K562 (cell line): ENCODE measurements around the gene RPS27. TPM values are rescaled to one million over a fixed set of nuclear protein-coding genes. Genes with fewer than 3 reads are reported as not detected.

ENCODE experiments used
- CXXC5 ChIP-seq: fragments of 250-450 bp; sonication (Bioruptor Pico); IDR thresholded peaks from 2 replicates; pipeline ENCODE4 v1.8.0; 2022; ENCODE audit warnings: inconsistent platforms, mild to moderate bottlenecking, moderate library complexity
- ELF4 ChIP-seq: fragments of 450-650 bp; formaldehyde crosslinking; IDR thresholded peaks from 2 replicates; pipeline ENCODE4 v1.4.0; 2022; ENCODE audit warnings: missing genetic modification characterization
- FOXJ3 ChIP-seq: sonication (generic); formaldehyde crosslinking; IDR thresholded peaks from 2 replicates; pipeline ENCODE4 v1.4.0; 2020; ENCODE audit warnings: mild to moderate bottlenecking, missing genetic modification reagents
- NCOA1 ChIP-seq: fragments of 450-650 bp; IDR thresholded peaks from 2 replicates; pipeline ENCODE4 v1.6.1; 2016; ENCODE audit warnings: low read depth
- SRSF1 ChIP-seq: fragments of 200-400 bp; formaldehyde crosslinking; IDR thresholded peaks from 2 replicates; pipeline ENCODE4 v1.6.1; 2017; ENCODE audit warnings: mild to moderate bottlenecking, low read depth, low read length, moderate library complexity
- SRSF3 ChIP-seq: fragments of 200-400 bp; formaldehyde crosslinking; IDR thresholded peaks from 2 replicates; pipeline ENCODE4 v1.6.1; 2016; ENCODE audit warnings: mild to moderate bottlenecking, low read length, moderate library complexity; ENCODE audit not compliant: insufficient read depth
- TBL1XR1 ChIP-seq, 2 experiments: IDR thresholded peaks; 2 replicates each; pipeline ENCODE4 v1.6.1; 2012; ENCODE audit warnings: improper control_type of control experiment in 2 of 2, low read length in 2 of 2, mild to moderate bottlenecking in 1 of 2
- TFAM ChIP-seq: fragments of 250-450 bp; sonication (Bioruptor Pico); conservative IDR thresholded peaks from 2 replicates; pipeline ENCODE4 v1.5.0; 2021; ENCODE audit warnings: mild to moderate bottlenecking, moderate library complexity
- ZC3H4 ChIP-seq: sonication (generic); formaldehyde crosslinking; IDR thresholded peaks from 2 replicates; pipeline ENCODE4 v1.9.0; 2021; ENCODE audit warnings: missing genetic modification reagents, borderline replicate concordance
- ZNF239 ChIP-seq: fragments of 250-450 bp; sonication (Bioruptor Pico); IDR thresholded peaks from 2 replicates; pipeline ENCODE4 v1.4.0; 2020; ENCODE audit warnings: mild to moderate bottlenecking
- polyA plus RNA-seq, 8 experiments: library from polyadenylated mRNA; depleted of rRNA in 4 of 8; stranded (reverse) in 5 of 8; unstranded in 3 of 8; fragments of >200 nt; fragmentation: Nextera tagmentation in 2 of 8; fragmentation: Illumina TruSeq in 1 of 8; extraction: Ambion mirVana in 2 of 8; extraction: Trizol in 1 of 8; gene quantifications; 2 replicates each; pipeline versions ENCODE4 v1.2.1 to v1.2.3, GENCODE V29; 2011 to 2014; ENCODE audit warnings: inconsistent platforms in 1 of 8, missing spikeins in 1 of 8
- total RNA-seq, 7 experiments: library from RNA; depleted of rRNA in 6 of 7; stranded (reverse); fragments of >200 nt in 6 of 7; fragmentation: Illumina TruSeq in 2 of 7; extraction: Trizol in 2 of 7; gene quantifications; 2 replicates each; pipeline versions ENCODE4 v1.2.1 to v1.2.3, GENCODE V29; 2011 to 2021; ENCODE audit warnings: low replicate concordance in 1 of 7
- TF ChIP-seq, protein P1 (sequence below): fragments of 250-450 bp; sonication (Bioruptor Pico); IDR thresholded peaks from 2 replicates; pipeline ENCODE4 v1.4.0; 2020
- TF ChIP-seq, protein P2 (sequence below): sonication (generic); formaldehyde crosslinking; IDR thresholded peaks from 2 replicates; pipeline ENCODE4 v1.8.0; 2023; ENCODE audit warnings: mild to moderate bottlenecking, missing genetic modification reagents
- TF ChIP-seq, protein P3 (sequence below): fragments of 250-450 bp; sonication (Bioruptor Pico); IDR thresholded peaks from 2 replicates; pipeline ENCODE4 v1.4.0; 2020; ENCODE audit warnings: mild to moderate bottlenecking
- TF ChIP-seq, protein P4 (sequence below): fragments of 250-450 bp; sonication (Bioruptor Pico); IDR thresholded peaks from 2 replicates; pipeline ENCODE4 v1.5.0; 2021; ENCODE audit warnings: mild to moderate bottlenecking, borderline replicate concordance

RPS27 gene
- total and polyA plus RNA-seq, 9 of the 15 experiments (the other 6 are each of a cell fraction or from before 2014, with no cell fraction given), result 2,091 to 9,377 (median 6,706) TPM

DNA sequence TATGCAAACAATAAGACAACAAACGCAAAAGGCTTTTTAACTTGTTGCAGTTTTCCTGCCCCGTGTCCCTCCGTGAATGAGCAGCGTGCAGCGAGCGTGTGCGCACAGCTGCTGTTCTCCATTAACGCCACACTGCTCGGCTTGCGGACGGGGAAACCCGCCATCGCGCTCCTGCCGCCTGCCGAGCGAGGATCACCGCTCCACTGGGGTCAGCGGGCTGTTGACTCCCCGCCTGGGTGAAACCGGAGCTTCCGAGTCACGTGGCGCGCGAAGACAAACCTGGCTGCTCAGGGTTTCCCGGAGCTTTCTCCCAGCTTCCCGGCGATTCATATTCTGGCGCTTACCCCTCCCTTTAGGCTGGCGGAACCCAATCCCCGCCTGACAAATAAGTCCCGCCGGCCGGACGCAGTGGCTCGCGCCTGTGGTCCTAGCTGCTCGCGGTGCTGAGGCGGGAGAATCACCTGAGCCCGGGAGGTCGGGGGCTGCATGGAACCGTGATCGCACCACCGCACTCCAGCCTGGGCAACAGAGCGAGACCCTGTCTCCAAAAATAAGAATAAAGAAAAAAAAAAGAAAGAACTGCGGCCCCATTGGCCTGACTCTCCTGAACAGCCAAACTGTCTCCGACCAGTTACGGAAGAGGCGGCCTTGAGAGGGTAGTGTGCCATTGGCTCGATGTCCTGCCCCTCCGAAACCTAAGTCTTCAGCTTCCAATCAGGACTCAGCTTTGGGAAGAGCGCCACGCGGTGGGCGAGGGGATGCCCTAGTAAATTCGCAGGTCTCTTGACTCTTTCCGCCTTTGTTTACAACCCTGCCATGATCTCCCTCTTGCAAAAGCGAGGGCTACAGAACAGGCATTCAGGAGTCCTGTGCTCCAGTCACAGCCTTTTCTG is 23.2 kb upstream of the RPS27 start, which contains the start of gene CREB3L4 (continued):
- TF ChIP-seq, protein P1, sequence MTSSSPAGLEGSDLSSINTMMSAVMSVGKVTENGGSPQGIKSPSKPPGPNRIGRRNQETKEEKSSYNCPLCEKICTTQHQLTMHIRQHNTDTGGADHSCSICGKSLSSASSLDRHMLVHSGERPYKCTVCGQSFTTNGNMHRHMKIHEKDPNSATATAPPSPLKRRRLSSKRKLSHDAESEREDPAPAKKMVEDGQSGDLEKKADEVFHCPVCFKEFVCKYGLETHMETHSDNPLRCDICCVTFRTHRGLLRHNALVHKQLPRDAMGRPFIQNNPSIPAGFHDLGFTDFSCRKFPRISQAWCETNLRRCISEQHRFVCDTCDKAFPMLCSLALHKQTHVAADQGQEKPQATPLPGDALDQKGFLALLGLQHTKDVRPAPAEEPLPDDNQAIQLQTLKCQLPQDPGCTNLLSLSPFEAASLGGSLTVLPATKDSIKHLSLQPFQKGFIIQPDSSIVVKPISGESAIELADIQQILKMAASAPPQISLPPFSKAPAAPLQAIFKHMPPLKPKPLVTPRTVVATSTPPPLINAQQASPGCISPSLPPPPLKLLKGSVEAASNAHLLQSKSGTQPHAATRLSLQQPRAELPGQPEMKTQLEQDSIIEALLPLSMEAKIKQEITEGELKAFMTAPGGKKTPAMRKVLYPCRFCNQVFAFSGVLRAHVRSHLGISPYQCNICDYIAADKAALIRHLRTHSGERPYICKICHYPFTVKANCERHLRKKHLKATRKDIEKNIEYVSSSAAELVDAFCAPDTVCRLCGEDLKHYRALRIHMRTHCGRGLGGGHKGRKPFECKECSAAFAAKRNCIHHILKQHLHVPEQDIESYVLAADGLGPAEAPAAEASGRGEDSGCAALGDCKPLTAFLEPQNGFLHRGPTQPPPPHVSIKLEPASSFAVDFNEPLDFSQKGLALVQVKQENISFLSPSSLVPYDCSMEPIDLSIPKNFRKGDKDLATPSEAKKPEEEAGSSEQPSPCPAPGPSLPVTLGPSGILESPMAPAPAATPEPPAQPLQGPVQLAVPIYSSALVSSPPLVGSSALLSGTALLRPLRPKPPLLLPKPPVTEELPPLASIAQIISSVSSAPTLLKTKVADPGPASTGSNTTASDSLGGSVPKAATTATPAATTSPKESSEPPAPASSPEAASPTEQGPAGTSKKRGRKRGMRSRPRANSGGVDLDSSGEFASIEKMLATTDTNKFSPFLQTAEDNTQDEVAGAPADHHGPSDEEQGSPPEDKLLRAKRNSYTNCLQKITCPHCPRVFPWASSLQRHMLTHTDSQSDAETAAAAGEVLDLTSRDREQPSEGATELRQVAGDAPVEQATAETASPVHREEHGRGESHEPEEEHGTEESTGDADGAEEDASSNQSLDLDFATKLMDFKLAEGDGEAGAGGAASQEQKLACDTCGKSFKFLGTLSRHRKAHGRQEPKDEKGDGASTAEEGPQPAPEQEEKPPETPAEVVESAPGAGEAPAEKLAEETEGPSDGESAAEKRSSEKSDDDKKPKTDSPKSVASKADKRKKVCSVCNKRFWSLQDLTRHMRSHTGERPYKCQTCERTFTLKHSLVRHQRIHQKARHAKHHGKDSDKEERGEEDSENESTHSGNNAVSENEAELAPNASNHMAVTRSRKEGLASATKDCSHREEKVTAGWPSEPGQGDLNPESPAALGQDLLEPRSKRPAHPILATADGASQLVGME (CRISPR knock-in tag), result no peak
- no peak for TF ChIP-seq NCOA1
- TF ChIP-seq ZC3H4 (CRISPR knock-in tag), result peak; percentile 76; the same call in 1 of the 2 replicates
- TF ChIP-seq CXXC5 (CRISPR knock-in tag), result peak; percentile 86
- no peak for TF ChIP-seq TFAM (CRISPR knock-in tag)
- TF ChIP-seq FOXJ3 (CRISPR knock-in tag), result no peak
- TF ChIP-seq SRSF3, result no peak
- TF ChIP-seq, protein P2, sequence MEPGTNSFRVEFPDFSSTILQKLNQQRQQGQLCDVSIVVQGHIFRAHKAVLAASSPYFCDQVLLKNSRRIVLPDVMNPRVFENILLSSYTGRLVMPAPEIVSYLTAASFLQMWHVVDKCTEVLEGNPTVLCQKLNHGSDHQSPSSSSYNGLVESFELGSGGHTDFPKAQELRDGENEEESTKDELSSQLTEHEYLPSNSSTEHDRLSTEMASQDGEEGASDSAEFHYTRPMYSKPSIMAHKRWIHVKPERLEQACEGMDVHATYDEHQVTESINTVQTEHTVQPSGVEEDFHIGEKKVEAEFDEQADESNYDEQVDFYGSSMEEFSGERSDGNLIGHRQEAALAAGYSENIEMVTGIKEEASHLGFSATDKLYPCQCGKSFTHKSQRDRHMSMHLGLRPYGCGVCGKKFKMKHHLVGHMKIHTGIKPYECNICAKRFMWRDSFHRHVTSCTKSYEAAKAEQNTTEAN (CRISPR knock-in tag), result peak; percentile 49; the same call in 1 of the 2 replicates
- TF ChIP-seq, protein P3, sequence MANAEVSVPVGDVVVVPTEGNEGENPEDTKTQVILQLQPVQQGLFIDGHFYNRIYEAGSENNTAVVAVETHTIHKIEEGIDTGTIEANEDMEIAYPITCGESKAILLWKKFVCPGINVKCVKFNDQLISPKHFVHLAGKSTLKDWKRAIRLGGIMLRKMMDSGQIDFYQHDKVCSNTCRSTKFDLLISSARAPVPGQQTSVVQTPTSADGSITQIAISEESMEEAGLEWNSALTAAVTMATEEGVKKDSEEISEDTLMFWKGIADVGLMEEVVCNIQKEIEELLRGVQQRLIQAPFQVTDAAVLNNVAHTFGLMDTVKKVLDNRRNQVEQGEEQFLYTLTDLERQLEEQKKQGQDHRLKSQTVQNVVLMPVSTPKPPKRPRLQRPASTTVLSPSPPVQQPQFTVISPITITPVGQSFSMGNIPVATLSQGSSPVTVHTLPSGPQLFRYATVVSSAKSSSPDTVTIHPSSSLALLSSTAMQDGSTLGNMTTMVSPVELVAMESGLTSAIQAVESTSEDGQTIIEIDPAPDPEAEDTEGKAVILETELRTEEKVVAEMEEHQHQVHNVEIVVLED (CRISPR knock-in tag), result no peak
- no peak for TF ChIP-seq ZNF239 (CRISPR knock-in tag)
- no peak for TF ChIP-seq ELF4
- 0 out of 4 replicates have a peak, but pooled peaks of 1 of the 2 experiments have one; percentile 17 for TF ChIP-seq TBL1XR1 (IDR thresholded peaks at IDR 0.05; ENCODE audit: low read length in 2 of 2)
- no peak for TF ChIP-seq SRSF1
- TF ChIP-seq, protein P4, sequence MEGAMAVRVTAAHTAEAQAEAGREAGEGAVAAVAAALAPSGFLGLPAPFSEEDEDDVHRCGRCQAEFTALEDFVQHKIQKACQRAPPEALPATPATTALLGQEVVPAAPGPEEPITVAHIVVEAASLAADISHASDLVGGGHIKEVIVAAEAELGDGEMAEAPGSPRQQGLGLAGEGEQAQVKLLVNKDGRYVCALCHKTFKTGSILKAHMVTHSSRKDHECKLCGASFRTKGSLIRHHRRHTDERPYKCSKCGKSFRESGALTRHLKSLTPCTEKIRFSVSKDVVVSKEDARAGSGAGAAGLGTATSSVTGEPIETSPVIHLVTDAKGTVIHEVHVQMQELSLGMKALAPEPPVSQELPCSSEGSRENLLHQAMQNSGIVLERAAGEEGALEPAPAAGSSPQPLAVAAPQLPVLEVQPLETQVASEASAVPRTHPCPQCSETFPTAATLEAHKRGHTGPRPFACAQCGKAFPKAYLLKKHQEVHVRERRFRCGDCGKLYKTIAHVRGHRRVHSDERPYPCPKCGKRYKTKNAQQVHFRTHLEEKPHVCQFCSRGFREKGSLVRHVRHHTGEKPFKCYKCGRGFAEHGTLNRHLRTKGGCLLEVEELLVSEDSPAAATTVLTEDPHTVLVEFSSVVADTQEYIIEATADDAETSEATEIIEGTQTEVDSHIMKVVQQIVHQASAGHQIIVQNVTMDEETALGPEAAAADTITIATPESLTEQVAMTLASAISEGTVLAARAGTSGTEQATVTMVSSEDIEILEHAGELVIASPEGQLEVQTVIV (CRISPR knock-in tag), result no peak
